Renal pelvis (tissue), 4 donors: ENCODE data around the gene CYP2B6. TPM values are rescaled to one million over a fixed set of nuclear protein-coding genes. Genes with fewer than 3 reads are reported as not detected.
"Not testable (repeated sequence)": the region's sequence is repeated elsewhere in the genome, so short reads cannot be mapped to it uniquely, and the experiment has no call there.

Experiments
- DNase-seq: peaks from one replicate; pipeline ENCODE4 v3.0.0-alpha.2; 2013
- polyA plus RNA-seq, 3 donors: library from polyadenylated mRNA; unstranded; fragments of 120-200 nt; gene quantifications; one replicate each; pipeline ENCODE4 v1.2.1, GENCODE V29; 2013; ENCODE audit not compliant: insufficient read length in 3 of 3

Gene CYP2B6
- polyA plus RNA-seq, 3 donors, result 2.0 to 3.3 (median 3.0) TPM

DNA sequence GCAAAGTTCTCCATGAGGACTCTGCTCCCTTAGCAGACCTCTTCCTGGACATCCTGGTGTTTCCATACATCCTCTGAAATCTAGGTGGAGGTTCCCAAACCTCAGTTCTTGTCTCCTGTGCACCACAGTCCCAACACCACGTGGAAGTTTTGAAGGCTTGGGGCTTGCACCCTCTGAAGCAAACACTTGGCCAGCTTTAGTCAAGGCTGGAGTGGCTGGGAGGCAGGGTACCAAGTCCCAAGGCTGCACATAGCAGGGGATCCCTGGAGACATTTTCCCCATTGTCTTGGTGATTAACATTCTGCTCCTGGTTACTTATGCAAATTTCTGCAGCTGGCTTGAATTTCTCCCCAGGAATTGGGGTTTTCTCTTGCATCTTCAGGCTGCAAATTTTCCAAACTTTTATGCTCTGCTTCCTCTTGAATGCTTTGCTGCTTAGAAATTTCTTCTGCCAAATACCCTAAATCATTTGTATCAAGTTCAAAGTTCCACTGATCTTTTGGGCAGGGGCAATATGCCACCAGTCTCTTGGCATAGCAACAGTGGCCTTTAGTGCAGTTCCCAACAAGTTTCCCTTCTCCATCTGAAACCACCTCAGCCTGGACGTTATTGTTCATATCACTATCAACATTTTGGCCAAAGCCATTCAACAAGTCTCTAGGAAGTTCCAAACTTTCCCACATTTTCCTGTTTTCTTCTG lies 10.2 kb upstream of the CYP2B6 start:
- DNase-seq, result not testable (repeated sequence)

DNA sequence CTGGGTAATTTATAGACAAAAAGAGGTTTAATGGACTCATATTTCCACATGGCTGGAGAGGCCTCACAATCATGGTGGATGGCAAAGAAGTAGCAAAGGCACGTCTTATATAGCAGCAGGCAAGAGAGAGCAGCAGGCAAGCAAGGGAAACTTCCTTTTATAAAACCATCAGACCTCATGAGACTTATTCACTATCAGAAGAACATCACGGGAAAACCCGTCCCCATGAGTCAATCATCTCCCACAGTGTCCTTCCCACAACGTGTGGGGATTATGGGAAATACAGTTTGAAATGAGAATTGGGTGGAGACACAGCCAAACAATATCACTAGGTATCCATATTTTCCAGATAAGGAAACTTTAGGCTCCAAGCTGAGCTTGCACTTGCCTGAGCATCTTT lies 9.5 kb upstream of the CYP2B6 start:
- no peak for DNase-seq

- DNase-seq, result no peak
These were observed 8.4 kb upstream of the CYP2B6 start for GRCh38 chr19:40982594-40983101.

DNA sequence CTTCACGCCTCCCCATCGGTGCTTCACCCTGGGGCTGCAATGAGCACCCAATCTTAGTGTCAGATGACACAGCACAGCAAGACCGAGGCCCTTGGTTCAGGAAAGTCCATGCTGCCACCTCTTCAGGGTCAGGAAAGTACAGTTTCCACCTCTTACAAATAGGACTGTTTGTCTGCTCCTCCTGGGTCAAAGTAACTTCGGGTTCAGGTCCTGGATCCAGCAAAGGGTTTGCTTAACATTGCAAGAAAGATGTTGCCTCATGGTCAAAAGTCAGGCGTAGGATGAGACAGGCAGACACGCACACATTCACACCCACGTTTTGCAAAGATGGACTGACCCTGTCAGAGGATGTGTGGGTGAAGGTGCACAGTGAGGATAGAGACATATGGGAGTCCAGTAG lies 1.6 kb upstream of the CYP2B6 start:
- DNase-seq, result no peak

- DNase-seq, result no peak
These were observed 4.3 kb downstream of the CYP2B6 start for GRCh38 chr19:40995355-40995754.

DNA sequence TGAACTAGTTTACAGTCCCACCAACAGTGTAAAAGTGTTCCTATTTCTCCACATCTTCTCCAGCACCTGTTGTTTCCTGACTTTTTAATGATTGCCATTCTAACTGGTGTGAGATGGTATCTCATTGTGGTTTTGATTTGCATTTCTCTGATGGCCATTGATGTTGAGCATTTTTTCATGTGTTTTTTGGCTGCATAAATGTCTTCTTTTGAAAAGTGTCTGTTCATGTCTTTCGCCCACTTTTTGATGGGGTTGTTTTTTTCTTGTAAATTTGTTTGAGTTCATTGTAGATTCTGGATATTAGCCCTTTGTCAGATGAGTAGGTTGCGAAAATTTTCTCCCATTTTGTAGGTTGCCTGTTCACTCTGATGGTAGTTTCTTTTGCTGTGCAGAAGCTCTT lies 7.9 kb downstream of the CYP2B6 start:
- DNase-seq, result not testable (repeated sequence)

- no peak for DNase-seq
These were observed 9.2 kb downstream of the CYP2B6 start for GRCh38 chr19:41000310-41000737.

DNA sequence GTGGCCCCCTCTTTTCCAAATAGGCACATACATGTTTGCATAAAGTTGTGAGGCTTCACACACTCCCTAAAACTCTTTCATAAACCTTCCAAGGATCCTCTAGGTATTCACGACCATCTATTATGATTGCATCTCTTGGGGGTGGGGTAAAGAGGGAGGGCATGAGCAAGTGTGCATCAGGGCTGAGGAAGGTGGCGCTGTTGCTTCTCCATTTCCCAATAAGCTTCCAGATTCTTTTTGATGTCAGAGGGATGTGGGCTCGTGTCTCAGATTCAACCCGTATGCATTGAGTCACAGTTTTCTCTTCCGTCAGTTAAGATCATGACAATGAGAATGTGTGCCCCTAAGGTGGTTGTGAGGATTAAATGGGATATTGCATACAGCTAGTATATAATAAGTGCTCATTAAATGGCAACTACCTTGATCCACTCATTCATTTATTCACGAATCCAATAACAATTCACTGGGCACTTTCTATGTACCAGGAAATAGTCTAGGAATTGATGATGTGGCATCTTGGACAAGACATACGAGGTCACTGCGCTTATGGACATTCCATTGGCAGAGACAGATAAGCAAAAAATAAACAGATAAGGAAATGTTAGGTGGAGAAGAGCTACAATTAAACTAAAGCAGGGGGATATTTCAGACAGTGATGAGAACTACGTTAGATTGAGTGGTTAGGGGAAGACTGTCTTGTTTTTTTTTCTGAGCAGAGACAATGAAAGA lies 10.3 kb downstream of the CYP2B6 start:
- DNase-seq, result no peak

GRCh38 chr19:41003656-41004055 lies 12.6 kb downstream of the CYP2B6 start:
- peak; percentile 31 for DNase-seq

- DNase-seq, result no peak
These were observed 18.7 kb downstream of the CYP2B6 start for GRCh38 chr19:41009700-41010235.

DNA sequence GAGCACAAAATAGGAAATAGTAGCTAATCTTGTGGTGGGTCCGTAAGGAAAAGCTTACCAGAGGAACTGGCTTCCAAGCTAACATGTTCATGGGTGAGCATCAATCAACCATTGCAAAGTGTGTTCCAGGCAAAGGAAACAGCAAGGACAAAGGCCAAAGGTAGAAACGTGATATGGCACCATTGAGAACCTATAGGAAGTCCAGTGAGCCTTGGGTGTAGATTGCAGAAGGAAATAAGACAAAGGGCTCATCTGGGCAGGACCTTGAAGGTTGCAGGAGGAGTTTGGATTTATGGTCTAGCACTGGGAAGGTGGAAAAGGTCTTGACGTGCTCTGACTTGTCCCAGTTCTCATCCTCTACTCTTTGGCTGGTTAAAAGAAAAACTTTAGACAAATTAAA lies 22.3 kb downstream of the CYP2B6 start:
- DNase-seq, result no peak

DNA sequence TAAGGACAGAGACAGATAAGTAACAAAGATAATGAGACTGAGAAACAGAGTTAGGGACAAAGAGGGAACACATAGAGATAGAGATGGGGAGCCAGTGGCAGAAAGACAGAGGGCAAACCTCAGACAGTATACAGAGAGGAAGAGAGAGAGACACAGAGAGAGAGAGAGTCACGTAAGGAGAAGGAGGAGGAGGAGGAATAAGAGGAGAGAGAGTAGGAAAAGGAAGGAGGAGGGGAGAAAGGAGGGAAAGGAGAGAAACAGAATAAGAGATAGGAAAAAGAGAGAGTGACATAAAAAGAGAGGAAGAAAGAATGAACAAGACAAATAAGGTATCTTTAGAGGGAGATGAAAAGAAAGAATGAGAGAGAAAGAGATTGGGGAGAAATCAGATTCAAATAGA lies 23.6 kb downstream of the CYP2B6 start:
- DNase-seq, result no peak

GRCh38 chr19:41016488-41017071 lies 25.5 kb downstream of the CYP2B6 start:
- DNase-seq, result no peak

DNA sequence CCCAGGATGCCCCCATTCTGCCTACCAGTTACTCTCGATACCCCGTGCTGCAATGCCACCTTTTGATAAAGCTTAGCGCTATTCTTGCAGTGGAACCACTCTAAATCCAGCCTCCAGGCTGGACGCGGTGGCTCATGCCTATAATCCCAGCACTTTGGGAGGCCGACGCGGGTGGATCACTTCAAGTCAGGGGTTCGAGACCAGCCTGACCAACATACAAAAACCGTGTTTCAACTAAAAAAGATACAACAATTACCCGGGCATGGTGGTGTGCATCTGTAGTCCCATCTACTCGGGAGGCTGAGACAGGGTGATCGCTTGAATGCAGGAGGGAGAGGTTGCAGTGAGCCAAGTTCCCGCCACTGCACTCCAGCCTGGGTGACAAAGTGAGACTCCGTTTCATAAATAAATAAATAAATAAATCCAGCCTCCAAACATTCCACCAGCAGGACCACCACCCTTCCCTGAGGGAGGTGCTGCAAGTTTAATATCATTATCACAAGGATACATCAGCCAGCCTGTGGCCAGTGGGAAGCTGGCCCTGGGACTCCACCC lies 27.7 kb downstream of the CYP2B6 start:
- DNase-seq, result no peak

GRCh38 chr19:41019346-41019745 lies 28.3 kb downstream of the CYP2B6 start:
- DNase-seq, result no peak

DNA sequence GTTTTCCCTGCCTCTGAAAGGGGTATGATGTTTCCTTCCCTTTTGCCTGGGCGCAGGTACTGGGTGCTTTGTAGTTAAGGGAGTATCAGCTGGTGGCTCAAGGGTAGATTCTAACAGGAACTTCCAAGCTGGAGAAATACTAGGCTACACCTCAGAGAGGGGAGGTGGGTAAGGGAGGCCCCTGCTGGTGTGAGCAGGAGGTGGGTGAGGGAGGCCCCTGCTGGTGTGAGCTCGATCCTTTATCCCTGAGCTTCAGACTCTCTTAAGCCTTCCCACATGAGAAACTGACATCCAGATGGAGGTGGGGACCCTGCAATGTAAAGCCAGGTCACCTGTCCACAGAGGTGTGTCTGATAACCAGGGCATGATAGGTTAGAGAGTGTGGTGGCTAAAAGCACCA lies 32.1 kb downstream of the CYP2B6 start:
- DNase-seq, result no peak

DNA sequence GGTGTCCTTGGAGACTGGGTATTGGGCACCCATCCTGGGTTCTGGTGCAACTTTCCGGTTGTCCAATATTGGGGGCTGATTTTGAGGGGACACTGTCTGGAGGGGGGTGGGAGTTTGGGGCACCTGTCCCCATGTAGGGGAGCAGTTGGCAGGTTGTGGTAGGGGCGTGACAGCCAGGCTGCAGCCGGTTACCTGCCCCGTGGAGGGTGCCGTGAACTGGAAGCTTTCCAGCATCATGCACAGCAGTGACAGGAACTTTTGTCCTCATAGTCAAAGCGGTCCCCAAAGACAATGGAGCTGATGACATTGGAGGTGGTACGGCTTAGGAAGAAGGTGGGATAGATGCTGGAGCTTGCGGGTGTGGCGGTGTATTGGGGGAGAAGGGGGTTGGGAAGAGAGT lies 34.3 kb downstream of the CYP2B6 start:
- no peak for DNase-seq

GRCh38 chr19:41025871-41026270 lies 34.8 kb downstream of the CYP2B6 start:
- DNase-seq, result no peak

DNA sequence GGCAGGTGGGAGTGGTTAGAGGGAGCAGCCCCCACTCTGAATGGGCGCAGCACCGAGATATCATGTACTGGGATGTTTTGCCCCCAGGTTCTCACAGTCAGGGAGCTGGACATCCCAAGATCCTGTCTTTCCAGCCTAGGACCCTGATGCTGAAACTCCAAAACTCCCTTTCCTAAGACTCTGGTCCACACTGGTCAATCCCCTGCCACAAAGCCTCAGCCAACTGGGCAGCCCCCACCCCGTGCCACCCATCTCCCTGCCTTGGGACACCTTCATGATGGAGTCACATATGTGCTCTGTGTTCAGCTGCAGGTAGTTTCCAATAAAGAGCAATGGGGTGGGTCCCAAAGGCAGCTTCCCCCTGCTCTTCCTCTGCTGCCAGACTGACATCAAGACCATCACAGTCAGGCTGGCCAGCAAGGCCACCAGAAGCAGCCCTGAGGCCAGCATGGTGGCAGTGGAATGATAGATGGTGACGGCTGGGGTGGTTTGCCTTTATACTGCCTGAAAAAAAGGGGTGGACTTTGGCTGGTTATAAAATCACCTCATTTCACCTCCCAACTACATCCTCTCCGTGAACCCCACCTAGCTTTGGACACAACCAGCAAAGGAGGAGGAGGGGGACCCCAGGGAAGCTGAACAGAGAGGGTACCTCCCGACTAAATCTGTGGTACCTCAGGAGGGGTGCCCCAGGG lies 36.3 kb downstream of the CYP2B6 start:
- DNase-seq, result no peak

DNA sequence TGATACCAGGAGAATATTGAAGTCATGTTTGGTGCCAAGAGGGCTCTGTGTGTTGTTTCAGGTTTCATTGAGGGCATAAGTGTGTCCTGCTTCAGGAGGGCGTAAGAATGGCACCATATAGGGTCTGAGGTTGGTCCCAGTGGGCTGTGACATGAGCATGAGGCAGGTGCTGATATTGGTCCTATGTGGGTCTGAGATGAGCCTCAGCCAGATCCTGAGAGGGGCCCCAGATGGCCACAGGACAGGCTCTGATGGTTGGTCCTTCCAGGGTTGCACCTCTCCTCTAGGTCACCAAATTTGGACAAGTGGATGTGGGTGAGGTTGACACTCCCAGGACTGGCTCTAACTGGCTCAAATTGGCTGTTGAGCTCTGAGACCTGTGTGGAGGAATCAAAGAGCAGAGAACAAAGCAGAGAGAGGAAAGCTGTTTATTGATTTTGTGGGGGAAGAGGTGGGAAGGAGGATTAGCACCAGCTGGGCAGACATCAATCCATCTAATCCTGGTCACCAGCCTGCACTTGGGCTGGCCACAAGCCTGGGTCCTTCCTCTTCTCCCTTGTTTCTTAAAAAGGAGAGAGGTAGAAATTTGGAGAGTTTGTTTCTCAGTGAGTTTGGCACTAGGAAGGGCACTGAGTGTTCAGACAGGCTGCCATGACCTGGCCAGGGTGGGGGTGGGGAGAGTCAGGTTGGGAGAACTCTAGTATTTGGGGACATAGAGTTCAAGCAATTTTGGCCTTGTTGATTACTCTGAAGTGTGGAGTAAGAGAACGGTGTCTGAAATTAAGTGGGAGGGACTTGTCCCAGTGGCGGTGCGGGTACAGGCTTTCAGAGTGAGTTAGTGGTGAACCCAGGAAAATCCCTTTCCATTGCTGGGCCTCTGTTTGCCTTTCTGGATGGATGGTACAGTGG lies 38.7 kb downstream of the CYP2B6 start:
- DNase-seq, result no peak

DNA sequence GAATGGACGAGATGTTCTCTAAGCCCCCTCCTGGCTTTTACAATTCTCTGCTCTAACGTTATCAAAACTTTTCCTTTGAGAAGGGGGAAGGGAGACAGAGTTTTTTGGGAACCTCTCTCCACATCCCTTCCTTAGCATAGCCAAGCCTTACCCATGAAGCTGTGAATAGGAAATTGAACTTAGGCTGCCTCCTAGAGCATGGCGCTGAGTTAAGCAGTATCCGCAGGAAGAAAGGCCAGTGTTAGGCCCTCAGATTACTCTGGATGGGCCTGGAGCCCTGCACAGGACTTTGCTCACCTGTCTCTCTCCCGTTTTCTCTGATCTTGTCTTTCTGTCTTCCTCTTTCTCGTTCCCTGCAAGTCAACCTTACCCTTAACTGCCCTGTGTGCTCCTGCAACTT lies 39.6 kb downstream of the CYP2B6 start:
- no peak for DNase-seq
